ENCODE measurements around the gene DAAM1. TPM values are rescaled to one million over a fixed set of nuclear protein-coding genes. Genes with fewer than 3 reads are reported as not detected.

DAAM1 gene
- polyA plus RNA-seq, 1 donor from 2014 or later: 161 TPM

DNA sequence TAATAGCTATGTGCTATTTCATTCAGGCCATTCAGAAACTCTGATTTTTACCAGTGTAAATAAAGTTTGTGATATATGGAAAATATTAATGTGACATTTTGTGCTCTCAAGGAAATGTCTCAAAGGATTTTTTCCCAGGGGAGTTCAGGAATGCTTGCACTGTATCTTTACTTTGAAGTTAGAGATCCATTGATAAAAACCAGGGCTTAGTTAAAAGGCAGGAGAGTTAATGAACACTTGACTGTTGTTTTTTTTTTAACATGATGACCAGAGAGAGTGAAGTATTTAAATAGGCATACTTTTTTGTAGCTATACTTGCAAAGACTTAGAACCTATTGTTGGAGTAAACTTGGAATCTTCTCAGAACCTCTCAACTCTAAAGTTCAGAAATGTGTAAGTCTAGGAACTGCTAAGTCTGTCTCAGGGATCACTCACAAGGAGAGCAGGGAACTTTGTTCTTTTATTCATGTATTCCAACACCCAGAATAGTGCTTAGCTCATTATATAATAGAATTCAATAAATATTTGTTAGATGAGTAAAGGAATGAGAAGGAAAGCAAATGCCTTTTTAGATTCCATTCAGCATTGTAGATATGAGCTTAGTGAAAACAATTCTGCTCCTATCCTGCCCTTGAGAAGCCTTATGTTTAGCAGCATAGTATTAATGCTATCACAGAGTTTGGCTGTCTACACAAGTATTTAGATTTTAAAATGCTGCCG is 117.5 kb downstream of the DAAM1 start:
- Histone ChIP-seq H3K27me3 (ENCODE audit: insufficient read depth, low read depth, low read length) (no peaks in the 10 kb centered on the region), H4K20me1 (ENCODE audit: insufficient read depth) (no peaks in the 10 kb centered on the region), H3F3A (ENCODE audit: insufficient read depth, low read length, poor library complexity, severe bottlenecking) (no peaks in the 10 kb centered on the region), H3K9me2 (ENCODE audit: insufficient read depth, low read length) (no peaks in the 10 kb centered on the region), H3K9me3 (ENCODE audit: low read length) (no peaks in the 10 kb centered on the region), H3K36me3 (ENCODE audit: insufficient read depth, low read length) (no peaks in the 10 kb centered on the region), H3K4me3 (ENCODE audit: low read length) (no peak overlapping the region), H3K27ac (ENCODE audit: low read length) (no peak overlapping the region), H3K4me2 (ENCODE audit: low read length) (no peak overlapping the region), H2AFZ (ENCODE audit: low read depth, low read length) (no peak overlapping the region), H3K79me2 (replicated peaks; ENCODE audit: insufficient read depth, low read length) (no peaks in the 10 kb centered on the region), H3K9ac (ENCODE audit: low read length) (no peak overlapping the region)
- TF ChIP-seq MXI1 (conservative IDR thresholded peaks at IDR 0.05; ENCODE audit: poor library complexity, severe bottlenecking) (no peak), TAF1 (IDR thresholded peaks at IDR 0.05; ENCODE audit: low read depth) (no peak), POLR2AphosphoS5 (IDR thresholded peaks at IDR 0.05) (no peak), EP300 (conservative IDR thresholded peaks at IDR 0.05; ENCODE audit: poor library complexity, severe bottlenecking) (no peak), RAD21 (conservative IDR thresholded peaks at IDR 0.05) (no peak), EZH2 (IDR thresholded peaks at IDR 0.05; ENCODE audit: borderline replicate concordance, insufficient read depth, low read length, poor library complexity, severe bottlenecking) (no peak), SMC3 (conservative IDR thresholded peaks at IDR 0.05; ENCODE audit: poor library complexity) (no peak)
- TF ChIP-seq, protein P1, sequence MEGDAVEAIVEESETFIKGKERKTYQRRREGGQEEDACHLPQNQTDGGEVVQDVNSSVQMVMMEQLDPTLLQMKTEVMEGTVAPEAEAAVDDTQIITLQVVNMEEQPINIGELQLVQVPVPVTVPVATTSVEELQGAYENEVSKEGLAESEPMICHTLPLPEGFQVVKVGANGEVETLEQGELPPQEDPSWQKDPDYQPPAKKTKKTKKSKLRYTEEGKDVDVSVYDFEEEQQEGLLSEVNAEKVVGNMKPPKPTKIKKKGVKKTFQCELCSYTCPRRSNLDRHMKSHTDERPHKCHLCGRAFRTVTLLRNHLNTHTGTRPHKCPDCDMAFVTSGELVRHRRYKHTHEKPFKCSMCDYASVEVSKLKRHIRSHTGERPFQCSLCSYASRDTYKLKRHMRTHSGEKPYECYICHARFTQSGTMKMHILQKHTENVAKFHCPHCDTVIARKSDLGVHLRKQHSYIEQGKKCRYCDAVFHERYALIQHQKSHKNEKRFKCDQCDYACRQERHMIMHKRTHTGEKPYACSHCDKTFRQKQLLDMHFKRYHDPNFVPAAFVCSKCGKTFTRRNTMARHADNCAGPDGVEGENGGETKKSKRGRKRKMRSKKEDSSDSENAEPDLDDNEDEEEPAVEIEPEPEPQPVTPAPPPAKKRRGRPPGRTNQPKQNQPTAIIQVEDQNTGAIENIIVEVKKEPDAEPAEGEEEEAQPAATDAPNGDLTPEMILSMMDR (IDR thresholded peaks at IDR 0.05; ENCODE audit: poor library complexity, severe bottlenecking): no peak
- TF ChIP-seq, protein P2, sequence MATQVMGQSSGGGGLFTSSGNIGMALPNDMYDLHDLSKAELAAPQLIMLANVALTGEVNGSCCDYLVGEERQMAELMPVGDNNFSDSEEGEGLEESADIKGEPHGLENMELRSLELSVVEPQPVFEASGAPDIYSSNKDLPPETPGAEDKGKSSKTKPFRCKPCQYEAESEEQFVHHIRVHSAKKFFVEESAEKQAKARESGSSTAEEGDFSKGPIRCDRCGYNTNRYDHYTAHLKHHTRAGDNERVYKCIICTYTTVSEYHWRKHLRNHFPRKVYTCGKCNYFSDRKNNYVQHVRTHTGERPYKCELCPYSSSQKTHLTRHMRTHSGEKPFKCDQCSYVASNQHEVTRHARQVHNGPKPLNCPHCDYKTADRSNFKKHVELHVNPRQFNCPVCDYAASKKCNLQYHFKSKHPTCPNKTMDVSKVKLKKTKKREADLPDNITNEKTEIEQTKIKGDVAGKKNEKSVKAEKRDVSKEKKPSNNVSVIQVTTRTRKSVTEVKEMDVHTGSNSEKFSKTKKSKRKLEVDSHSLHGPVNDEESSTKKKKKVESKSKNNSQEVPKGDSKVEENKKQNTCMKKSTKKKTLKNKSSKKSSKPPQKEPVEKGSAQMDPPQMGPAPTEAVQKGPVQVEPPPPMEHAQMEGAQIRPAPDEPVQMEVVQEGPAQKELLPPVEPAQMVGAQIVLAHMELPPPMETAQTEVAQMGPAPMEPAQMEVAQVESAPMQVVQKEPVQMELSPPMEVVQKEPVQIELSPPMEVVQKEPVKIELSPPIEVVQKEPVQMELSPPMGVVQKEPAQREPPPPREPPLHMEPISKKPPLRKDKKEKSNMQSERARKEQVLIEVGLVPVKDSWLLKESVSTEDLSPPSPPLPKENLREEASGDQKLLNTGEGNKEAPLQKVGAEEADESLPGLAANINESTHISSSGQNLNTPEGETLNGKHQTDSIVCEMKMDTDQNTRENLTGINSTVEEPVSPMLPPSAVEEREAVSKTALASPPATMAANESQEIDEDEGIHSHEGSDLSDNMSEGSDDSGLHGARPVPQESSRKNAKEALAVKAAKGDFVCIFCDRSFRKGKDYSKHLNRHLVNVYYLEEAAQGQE (IDR thresholded peaks at IDR 0.05; ENCODE audit: borderline replicate concordance): no peak

DNA sequence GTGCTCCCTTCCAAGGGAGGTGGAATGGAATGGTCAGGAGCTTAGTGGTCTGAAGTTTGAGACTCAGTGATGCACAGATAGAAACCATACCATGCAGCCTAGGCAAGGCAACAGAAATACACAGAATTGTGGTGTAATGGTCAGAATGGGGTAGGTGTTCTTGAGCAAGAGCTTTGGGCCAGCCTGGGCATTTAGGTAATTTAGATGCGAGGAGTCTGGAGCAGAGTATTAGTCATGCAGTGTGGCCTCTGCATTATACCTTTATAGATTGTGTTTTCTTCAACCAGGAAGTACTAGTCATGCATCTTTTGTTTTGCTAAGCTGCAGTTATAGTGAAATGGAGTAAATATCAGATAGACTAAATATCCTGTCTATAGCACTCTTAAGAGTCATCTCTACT is 118.3 kb downstream of the DAAM1 start:
- TF ChIP-seq, protein P1 (IDR thresholded peaks at IDR 0.05; ENCODE audit: poor library complexity, severe bottlenecking): no peak
- TF ChIP-seq EP300 (conservative IDR thresholded peaks at IDR 0.05; ENCODE audit: poor library complexity, severe bottlenecking) (no peak), MXI1 (conservative IDR thresholded peaks at IDR 0.05; ENCODE audit: poor library complexity, severe bottlenecking) (no peak), SMC3 (conservative IDR thresholded peaks at IDR 0.05; ENCODE audit: poor library complexity) (no peak), TAF1 (IDR thresholded peaks at IDR 0.05; ENCODE audit: low read depth) (no peak)
- H2AFZ ChIP-seq (ENCODE audit: low read depth, low read length): no peak overlapping the region
- H3K9me2 ChIP-seq (ENCODE audit: insufficient read depth, low read length): no peaks in the 10 kb centered on the region
- H3K27me3 ChIP-seq (ENCODE audit: insufficient read depth, low read depth, low read length): no peaks in the 10 kb centered on the region
- no peaks in the 10 kb centered on the region for H3K36me3 ChIP-seq (ENCODE audit: insufficient read depth, low read length)
- no peaks in the 10 kb centered on the region for H3F3A ChIP-seq (ENCODE audit: insufficient read depth, low read length, poor library complexity, severe bottlenecking)
- H4K20me1 ChIP-seq (ENCODE audit: insufficient read depth): no peaks in the 10 kb centered on the region
- no peak overlapping the region for H3K27ac ChIP-seq (ENCODE audit: low read length)
- H3K9me3 ChIP-seq (ENCODE audit: low read length): no peaks in the 10 kb centered on the region
- H3K4me3 ChIP-seq (ENCODE audit: low read length): no peak overlapping the region
- H3K9ac ChIP-seq (ENCODE audit: low read length): no peak overlapping the region
- no peak overlapping the region for H3K4me2 ChIP-seq (ENCODE audit: low read length)
- H3K79me2 ChIP-seq (replicated peaks; ENCODE audit: insufficient read depth, low read length): no peaks in the 10 kb centered on the region

Measured in neural cell (in vitro differentiated cells).